Panc1 (cell line): ENCODE data around the gene CALD1. TPM values are rescaled to one million over a fixed set of nuclear protein-coding genes. Genes with fewer than 3 reads are reported as not detected.

ENCODE experiments used
- ATAC-seq: fragments of 200-7000 bp; cut with Tn5 transposase; 2 replicates; pipeline ENCODE4 v1.9.1; 2020; ENCODE audit warnings: mild to moderate bottlenecking, moderate library complexity
- BruUV-seq: library from RNA; stranded (reverse); fragments of 400-500 nt; replicated peaks from 2 replicates; lab custom pipeline; 2021; lab: Mats Ljungman, UMichigan
- CTCF ChIA-PET: fragments of 300-600 bp; sonication (Branson Sonifier 250); formaldehyde crosslinking; loops from one replicate; lab custom pipeline; 2022; ENCODE audit warnings: antibody characterized with exemption; lab: Charles Lee
- POLR2A ChIA-PET: fragments of 300-600 bp; sonication (Branson Sonifier 250); formaldehyde crosslinking; loops from one replicate; lab custom pipeline; 2022; ENCODE audit warnings: antibody characterized with exemption; lab: Charles Lee
- DNase-seq: peaks from one replicate; pipeline ENCODE4 v3.0.0-alpha.2; 2010; ENCODE audit warnings: low read depth, low spot score
- H3K27ac ChIP-seq: 2 replicates; pipeline ENCODE4 v1.5.1; 2011; ENCODE audit warnings: mild to moderate bottlenecking, low read length, inconsistent platforms
- H3K27me3 ChIP-seq: fragments of 200-500 bp; sonication (Bioruptor generic); 2 replicates; pipeline ENCODE4 v1.6.0; 2014; ENCODE audit warnings: low read length, inconsistent platforms; ENCODE audit not compliant: control insufficient read depth, insufficient read depth
- H3K36me3 ChIP-seq: fragments of 200-500 bp; sonication (Bioruptor generic); 2 replicates; pipeline ENCODE4 v1.5.1; 2014; ENCODE audit warnings: inconsistent platforms, mild to moderate bottlenecking, low read length, moderate library complexity; ENCODE audit not compliant: control insufficient read depth, insufficient read depth
- H3K4me1 ChIP-seq: 2 replicates; pipeline ENCODE4 v1.5.1; 2011; ENCODE audit warnings: inconsistent platforms, mild to moderate bottlenecking, low read length, moderate library complexity; ENCODE audit not compliant: control insufficient read depth, insufficient read depth
- H3K4me3 ChIP-seq, 2 experiments: 2 replicates each; pipeline ENCODE4 v1.5.1; 2011 to 2012; ENCODE audit warnings: low read depth in 2 of 2, low read length in 2 of 2, mild to moderate bottlenecking in 2 of 2, inconsistent platforms in 1 of 2, moderate library complexity in 1 of 2
- H3K9me3 ChIP-seq: fragments of 200-500 bp; sonication (Bioruptor generic); 2 replicates; pipeline ENCODE4 v1.5.1; 2014; ENCODE audit warnings: low read depth, mild to moderate bottlenecking, inconsistent platforms, low read length, moderate library complexity; ENCODE audit not compliant: control insufficient read depth, insufficient read depth
- POLR2AphosphoS5 ChIP-seq: IDR thresholded peaks from 2 replicates; pipeline ENCODE4 v1.6.1; 2012; ENCODE audit warnings: mild to moderate bottlenecking, low read depth, low read length, moderate library complexity
- SIN3A ChIP-seq: IDR thresholded peaks from 2 replicates; pipeline ENCODE4 v1.6.1; 2012; ENCODE audit warnings: low read depth, mild to moderate bottlenecking, low read length, moderate library complexity, borderline replicate concordance; ENCODE audit not compliant: insufficient read depth
- TCF7L2 ChIP-seq: IDR thresholded peaks from 2 replicates; pipeline ENCODE4 v1.6.1; 2011; ENCODE audit warnings: mild to moderate bottlenecking, low read depth, low read length, inconsistent platforms
- in situ Hi-C: cut with HindIII; loops from 2 replicates; pipeline ENCODE4 v1.10.0; 2016; ENCODE audit warnings: low sequenced_read_pairs, low pct_unique_long_range_greater_than_20kb
- intact Hi-C: fragments of 100-400 bp; cut with micrococcal nuclease; formaldehyde crosslinking; loops from one replicate; pipeline ENCODE4 v1.10.0; 2022; ENCODE audit not compliant: unreplicated experiment
- total RNA-seq: library from RNA; stranded (reverse); gene quantifications from one replicate; pipeline ENCODE4 v1.2.1, GENCODE V29; 2021; ENCODE audit not compliant: unreplicated experiment
- TF ChIP-seq, protein P1 (sequence below), 2 experiments: IDR thresholded peaks; 2 replicates each; pipeline ENCODE4 v1.6.1; 2011 to 2012; ENCODE audit warnings: low read depth in 2 of 2, control low read depth in 1 of 2, low read length in 1 of 2, mild to moderate bottlenecking in 1 of 2, moderate library complexity in 1 of 2; ENCODE audit not compliant: insufficient read depth in 1 of 2
- TF ChIP-seq, protein P2 (sequence below): fragments of 450-650 bp; IDR thresholded peaks from 2 replicates; pipeline ENCODE4 v1.5.1; 2017; ENCODE audit warnings: mild to moderate bottlenecking

The CALD1 gene
- total RNA-seq, 1 experiment from 2014 or later = 9.2 TPM

DNA sequence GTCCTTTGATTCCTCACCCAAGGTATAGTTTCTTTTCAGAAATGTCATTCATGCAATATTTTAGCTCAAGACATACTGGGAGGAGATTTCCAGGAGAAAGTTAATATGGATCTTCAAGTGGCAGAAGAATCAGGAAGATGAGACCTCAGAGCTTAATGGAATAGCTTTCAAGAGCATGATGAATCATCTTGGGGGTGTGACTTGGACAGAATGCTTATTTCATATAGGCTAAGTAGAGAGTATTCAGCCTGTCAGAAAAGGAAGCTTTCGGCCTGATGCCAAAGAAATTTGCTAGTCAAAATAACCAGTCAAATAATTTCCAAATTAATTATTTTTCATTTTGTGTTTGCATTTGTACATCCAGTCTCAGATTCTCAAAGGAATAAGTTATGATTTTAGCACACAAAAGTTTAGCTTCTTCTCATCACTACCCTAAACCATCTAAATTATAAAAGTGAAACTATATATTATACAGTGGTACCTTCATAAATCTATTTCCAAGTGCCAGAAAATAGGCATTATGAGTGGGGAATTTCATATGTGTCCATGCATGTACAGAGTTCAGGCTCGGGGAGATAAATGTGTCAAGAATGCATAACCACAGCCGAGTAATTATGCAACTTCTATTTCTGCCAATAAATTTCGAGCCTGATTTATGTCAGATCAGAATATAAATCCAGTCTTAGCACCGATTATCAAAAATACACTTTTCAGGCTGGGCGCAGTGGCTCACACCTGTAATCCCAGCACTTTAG lies 27.3 kb upstream of the CALD1 start:
- no peak overlapping the region for H3K27ac ChIP-seq
- TF ChIP-seq TCF7L2 (no peak), POLR2AphosphoS5 (no peak), SIN3A (no peak)
- TF ChIP-seq, protein P1, sequence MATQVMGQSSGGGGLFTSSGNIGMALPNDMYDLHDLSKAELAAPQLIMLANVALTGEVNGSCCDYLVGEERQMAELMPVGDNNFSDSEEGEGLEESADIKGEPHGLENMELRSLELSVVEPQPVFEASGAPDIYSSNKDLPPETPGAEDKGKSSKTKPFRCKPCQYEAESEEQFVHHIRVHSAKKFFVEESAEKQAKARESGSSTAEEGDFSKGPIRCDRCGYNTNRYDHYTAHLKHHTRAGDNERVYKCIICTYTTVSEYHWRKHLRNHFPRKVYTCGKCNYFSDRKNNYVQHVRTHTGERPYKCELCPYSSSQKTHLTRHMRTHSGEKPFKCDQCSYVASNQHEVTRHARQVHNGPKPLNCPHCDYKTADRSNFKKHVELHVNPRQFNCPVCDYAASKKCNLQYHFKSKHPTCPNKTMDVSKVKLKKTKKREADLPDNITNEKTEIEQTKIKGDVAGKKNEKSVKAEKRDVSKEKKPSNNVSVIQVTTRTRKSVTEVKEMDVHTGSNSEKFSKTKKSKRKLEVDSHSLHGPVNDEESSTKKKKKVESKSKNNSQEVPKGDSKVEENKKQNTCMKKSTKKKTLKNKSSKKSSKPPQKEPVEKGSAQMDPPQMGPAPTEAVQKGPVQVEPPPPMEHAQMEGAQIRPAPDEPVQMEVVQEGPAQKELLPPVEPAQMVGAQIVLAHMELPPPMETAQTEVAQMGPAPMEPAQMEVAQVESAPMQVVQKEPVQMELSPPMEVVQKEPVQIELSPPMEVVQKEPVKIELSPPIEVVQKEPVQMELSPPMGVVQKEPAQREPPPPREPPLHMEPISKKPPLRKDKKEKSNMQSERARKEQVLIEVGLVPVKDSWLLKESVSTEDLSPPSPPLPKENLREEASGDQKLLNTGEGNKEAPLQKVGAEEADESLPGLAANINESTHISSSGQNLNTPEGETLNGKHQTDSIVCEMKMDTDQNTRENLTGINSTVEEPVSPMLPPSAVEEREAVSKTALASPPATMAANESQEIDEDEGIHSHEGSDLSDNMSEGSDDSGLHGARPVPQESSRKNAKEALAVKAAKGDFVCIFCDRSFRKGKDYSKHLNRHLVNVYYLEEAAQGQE (IDR thresholded peaks at IDR 0.05; ENCODE audit: insufficient read depth in 1 of 2, low read depth in 2 of 2, low read length in 1 of 2) = no peak
- TF ChIP-seq, protein P2, sequence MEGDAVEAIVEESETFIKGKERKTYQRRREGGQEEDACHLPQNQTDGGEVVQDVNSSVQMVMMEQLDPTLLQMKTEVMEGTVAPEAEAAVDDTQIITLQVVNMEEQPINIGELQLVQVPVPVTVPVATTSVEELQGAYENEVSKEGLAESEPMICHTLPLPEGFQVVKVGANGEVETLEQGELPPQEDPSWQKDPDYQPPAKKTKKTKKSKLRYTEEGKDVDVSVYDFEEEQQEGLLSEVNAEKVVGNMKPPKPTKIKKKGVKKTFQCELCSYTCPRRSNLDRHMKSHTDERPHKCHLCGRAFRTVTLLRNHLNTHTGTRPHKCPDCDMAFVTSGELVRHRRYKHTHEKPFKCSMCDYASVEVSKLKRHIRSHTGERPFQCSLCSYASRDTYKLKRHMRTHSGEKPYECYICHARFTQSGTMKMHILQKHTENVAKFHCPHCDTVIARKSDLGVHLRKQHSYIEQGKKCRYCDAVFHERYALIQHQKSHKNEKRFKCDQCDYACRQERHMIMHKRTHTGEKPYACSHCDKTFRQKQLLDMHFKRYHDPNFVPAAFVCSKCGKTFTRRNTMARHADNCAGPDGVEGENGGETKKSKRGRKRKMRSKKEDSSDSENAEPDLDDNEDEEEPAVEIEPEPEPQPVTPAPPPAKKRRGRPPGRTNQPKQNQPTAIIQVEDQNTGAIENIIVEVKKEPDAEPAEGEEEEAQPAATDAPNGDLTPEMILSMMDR = no peak
- no peaks in the 10 kb centered on the region for H3K36me3 ChIP-seq
- intact Hi-C loops (no loop called here), in situ Hi-C loops (no loop called here)
- DNase-seq = no peak
- no peaks in the 10 kb centered on the region for H3K9me3 ChIP-seq
- no peak overlapping the region for H3K4me3 ChIP-seq
- ChIA-PET CTCF (no interaction called here), POLR2A (no interaction called here)
- no peaks in the 10 kb centered on the region for H3K27me3 ChIP-seq
- H3K4me1 ChIP-seq = no peaks in the 10 kb centered on the region
- BruUV-seq = no TSS peak
- no peak for ATAC-seq

DNA sequence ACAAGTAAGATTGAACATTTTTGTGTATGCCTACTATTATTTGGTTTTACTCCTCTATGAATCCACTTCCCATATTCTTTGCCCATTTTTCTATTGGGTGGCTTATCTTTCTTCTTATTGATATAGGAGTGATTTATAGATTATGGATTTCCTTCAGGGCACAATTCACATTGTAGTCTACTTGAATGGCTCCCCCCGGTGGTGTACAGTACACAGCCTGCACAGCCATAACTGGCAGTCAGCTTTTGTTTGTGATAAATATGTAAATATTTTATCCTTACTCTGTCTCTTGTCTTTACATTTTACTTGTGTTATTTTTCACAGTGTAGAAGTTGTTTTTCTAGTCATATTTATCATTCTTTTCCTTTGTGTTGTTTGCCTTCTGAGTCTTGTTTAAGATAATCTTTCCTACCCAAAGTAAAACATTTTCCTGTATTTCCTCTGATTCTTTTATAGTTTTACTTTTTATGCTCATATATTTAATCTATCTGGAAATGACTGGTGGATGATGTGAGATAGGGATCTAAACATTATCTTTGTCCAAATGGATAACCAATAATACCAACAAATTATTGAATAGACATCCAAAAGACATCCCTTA lies 23.9 kb upstream of the CALD1 start:
- POLR2A ChIA-PET = no interaction called here
- no TSS peak for BruUV-seq
- DNase-seq = no peak
- no peak for ATAC-seq
- intact Hi-C loops (no loop called here), in situ Hi-C loops (no loop called here)
- Histone ChIP-seq H3K4me1 (no peaks in the 10 kb centered on the region), H3K27ac (no peak overlapping the region), H3K4me3 (no peak overlapping the region), H3K36me3 (no peaks in the 10 kb centered on the region), H3K9me3 (no peaks in the 10 kb centered on the region), H3K27me3 (no peaks in the 10 kb centered on the region)
- TF ChIP-seq, protein P2 = peak; percentile 30; the same call in 1 of the 2 replicates
- no peak for TF ChIP-seq SIN3A
- CTCF ChIA-PET = no interaction called here
